ENCODE data around the gene GJC2.

GJC2 gene

GRCh38 chr1:228139406-228139930, 10.3 kb upstream of the GJC2 start:
- TF ChIP-seq SIN3A (IDR thresholded peaks at IDR 0.05; ENCODE audit: borderline replicate concordance, insufficient read depth, low read length) (0 out of 2 replicates have a peak, but pooled peaks have one; percentile 9), POLR2AphosphoS5 (IDR thresholded peaks at IDR 0.05; ENCODE audit: low read depth, low read length) (no peak; the same call in 1 of the 2 replicates)

GRCh38 chr1:228139931-228140723, 9.6 kb upstream of the GJC2 start, which contains the start of gene GUK1:
GUK1 (plus strand) TSS chr1:228140279; CDS start chr1:228140303, 24 bp downstream.
- TF ChIP-seq REST (IDR thresholded peaks at IDR 0.05; ENCODE audit: insufficient read depth in 1 of 2, low read depth in 2 of 2, low read length in 2 of 2), result no peak
- TF ChIP-seq TAF1 (IDR thresholded peaks at IDR 0.05; ENCODE audit: borderline replicate concordance, insufficient read depth, low read length), result peak; percentile 85
- TF ChIP-seq SIN3A (IDR thresholded peaks at IDR 0.05; ENCODE audit: borderline replicate concordance, insufficient read depth, low read length), result 0 out of 2 replicates have a peak, but pooled peaks have one; percentile 8
- peak; percentile 71 for TF ChIP-seq POLR2AphosphoS5 (IDR thresholded peaks at IDR 0.05; ENCODE audit: low read depth, low read length)

GRCh38 chr1:228140724-228141225, 9.0 kb upstream of the GJC2 start:
- TF ChIP-seq TAF1 (IDR thresholded peaks at IDR 0.05; ENCODE audit: borderline replicate concordance, insufficient read depth, low read length) (no peak), FOXP2 (optimal IDR thresholded peaks at IDR 0.05; ENCODE audit: borderline replicate concordance, extremely low read depth, extremely low read length, insufficient read depth) (no peak), POLR2AphosphoS5 (IDR thresholded peaks at IDR 0.05; ENCODE audit: low read depth, low read length) (no peak), SIN3A (IDR thresholded peaks at IDR 0.05; ENCODE audit: borderline replicate concordance, insufficient read depth, low read length) (no peak), REST (IDR thresholded peaks at IDR 0.05; ENCODE audit: insufficient read depth in 1 of 2, low read depth in 2 of 2, low read length in 2 of 2) (no peak)

GRCh38 chr1:228141226-228142044, 8.3 kb upstream of the GJC2 start:
- TF ChIP-seq POLR2AphosphoS5 (IDR thresholded peaks at IDR 0.05; ENCODE audit: low read depth, low read length) (no peak), SIN3A (IDR thresholded peaks at IDR 0.05; ENCODE audit: borderline replicate concordance, insufficient read depth, low read length) (0 out of 2 replicates have a peak, but pooled peaks have one; percentile 16)

- TF ChIP-seq FOXP2 (optimal IDR thresholded peaks at IDR 0.05; ENCODE audit: borderline replicate concordance, extremely low read depth, extremely low read length, insufficient read depth), result no peak
- no peak for TF ChIP-seq TAF1 (IDR thresholded peaks at IDR 0.05; ENCODE audit: borderline replicate concordance, insufficient read depth, low read length)
- TF ChIP-seq POLR2AphosphoS5 (IDR thresholded peaks at IDR 0.05; ENCODE audit: low read depth, low read length), result no peak
- TF ChIP-seq REST (IDR thresholded peaks at IDR 0.05; ENCODE audit: insufficient read depth in 1 of 2, low read depth in 2 of 2, low read length in 2 of 2), result no peak
- TF ChIP-seq SIN3A (IDR thresholded peaks at IDR 0.05; ENCODE audit: borderline replicate concordance, insufficient read depth, low read length), result no peak
Observed at GRCh38 chr1:228142155-228142691, 7.5 kb upstream of the GJC2 start.
